HG03378 (cell line): ENCODE data around the gene GALNT12.

Experiments
- ATAC-seq: cut with Tn5 transposase; IDR thresholded peaks from one replicate; pipeline ENCODE4 v1.9.1; 2021; ENCODE audit warnings: mild to moderate bottlenecking, moderate library complexity; ENCODE audit not compliant: unreplicated experiment

The GALNT12 gene

DNA sequence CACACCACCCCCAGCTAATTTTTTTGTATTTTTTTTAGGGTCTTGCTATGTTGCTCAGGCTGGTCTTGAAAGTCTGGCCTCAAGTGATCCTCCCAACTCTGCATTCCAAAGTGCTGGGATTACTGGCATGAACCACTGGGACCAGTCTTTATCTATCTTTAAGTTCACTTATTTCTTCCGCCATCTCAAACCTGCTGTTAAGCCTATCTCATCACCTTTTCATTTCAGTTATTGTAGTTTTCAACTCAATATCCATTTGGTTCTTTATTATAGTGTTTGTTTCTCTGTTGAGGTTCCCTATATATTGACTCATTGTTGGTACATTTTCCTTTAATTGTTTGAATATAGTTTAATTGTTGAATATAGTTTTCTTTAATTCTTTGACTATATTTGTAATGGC lies 48.1 kb downstream of the GALNT12 start:
- ATAC-seq = no peak

DNA sequence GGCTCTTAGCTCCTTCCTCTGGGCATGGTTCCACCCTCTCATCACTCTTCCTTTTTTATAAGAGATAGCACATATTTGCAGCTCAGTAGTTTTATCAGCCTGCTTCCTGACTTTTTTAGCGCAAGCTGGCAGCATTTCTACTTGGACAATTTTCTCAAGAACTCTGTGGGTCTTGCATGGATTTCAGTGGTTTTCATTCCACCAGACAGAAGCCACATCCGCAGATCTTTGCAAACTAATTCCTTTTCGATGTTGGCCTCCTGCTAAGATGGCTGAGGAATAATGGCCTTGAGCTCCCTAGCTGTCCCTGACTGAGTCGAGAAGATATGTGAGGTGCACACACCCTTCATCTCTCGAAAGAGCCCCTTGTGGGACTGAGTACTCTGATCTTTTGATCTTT lies 49.5 kb downstream of the GALNT12 start:
- ATAC-seq = no peak

DNA sequence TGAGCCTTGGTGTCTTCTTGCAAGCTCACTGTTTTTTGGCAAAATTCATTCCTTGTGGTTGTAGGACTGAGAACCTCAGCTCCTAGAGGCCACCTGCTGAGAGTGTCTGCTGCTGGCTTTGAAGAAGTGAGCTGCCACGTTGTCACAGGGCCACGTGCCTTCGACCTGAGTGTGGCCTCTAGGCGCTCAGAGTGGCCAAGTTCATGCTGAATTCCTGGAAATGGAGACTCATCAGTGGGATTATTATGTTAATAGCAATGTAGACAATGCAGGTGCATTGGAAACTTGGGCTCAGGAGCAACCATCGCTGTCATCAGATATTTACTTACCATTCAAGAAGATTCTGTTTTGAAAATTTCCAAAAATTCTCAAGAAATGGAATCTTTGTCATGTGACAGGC lies 52.5 kb downstream of the GALNT12 start:
- no peak for ATAC-seq

DNA sequence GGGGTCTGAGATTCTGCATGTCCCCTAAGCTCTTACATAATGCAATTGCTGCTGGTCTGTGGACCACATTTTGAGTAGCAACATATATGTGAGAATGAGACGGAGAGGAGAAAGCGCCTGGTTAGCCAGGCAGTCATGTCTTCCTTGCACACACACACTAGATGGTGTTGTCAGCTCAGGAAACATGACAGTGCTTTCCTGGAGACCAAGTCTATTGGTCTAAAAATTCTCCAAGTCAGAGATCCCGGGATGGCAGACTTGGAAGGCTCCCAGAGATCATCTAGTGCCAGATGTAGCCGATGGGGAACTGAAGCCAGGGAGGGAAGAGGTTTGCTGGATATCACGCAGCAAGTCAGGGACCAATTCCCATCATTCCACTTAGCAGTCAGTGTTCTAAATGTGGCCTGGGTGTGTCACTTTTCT lies 53.4 kb downstream of the GALNT12 start:
- ATAC-seq = no peak

DNA sequence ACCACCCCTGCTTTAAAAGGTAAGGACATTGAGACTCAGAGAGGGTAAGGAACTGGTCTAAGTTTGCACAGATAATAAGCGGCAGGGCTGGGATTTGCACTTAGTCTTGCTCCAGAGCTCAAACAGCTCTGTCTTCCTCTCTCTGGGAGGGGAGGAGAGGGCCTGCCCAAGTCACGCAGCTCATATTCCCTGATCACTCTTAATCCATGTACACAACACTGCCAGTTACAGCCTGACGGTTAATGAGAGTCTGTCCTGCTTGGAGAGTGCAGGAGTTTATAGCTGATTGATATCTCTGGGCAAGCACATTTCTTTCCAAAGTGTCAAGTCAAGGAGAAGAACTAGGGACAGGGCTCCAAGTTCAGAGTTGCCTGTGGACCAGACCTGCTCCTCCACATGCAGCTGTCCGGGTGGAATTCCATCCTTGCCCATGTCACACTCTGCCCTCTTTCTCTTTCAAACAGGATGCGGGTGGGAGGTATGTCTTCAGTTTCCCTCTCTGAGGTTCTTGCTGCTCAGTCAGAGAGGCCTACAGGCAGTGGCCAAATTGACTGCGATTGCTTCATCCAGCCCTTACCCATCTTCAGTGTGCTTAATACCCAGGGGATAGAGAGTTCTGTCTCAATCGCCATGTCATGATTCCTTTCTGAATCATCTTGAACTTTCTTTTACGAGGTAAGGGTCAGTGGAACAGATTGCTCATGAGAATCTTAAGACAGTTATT lies 54.5 kb downstream of the GALNT12 start:
- ATAC-seq = no peak

DNA sequence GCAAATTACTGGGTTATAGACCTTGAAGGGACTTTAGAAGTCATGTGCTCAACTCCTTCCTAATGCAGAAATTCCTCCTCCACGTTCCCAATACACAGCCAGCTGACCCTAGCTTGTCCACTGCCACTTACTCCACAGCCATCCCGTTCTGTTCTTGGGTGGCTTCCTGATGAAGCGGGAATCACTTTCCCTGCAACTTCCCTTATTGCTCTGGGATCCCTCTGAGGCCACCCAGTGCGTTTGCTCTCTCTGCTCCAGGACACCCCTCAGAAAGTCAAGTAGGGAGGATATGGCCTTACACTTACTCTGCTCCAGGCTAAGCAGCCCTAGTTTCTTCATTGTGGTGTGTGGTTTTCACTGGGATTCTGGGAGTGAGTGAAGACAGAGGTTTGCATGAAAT lies 55.5 kb downstream of the GALNT12 start:
- ATAC-seq = no peak

DNA sequence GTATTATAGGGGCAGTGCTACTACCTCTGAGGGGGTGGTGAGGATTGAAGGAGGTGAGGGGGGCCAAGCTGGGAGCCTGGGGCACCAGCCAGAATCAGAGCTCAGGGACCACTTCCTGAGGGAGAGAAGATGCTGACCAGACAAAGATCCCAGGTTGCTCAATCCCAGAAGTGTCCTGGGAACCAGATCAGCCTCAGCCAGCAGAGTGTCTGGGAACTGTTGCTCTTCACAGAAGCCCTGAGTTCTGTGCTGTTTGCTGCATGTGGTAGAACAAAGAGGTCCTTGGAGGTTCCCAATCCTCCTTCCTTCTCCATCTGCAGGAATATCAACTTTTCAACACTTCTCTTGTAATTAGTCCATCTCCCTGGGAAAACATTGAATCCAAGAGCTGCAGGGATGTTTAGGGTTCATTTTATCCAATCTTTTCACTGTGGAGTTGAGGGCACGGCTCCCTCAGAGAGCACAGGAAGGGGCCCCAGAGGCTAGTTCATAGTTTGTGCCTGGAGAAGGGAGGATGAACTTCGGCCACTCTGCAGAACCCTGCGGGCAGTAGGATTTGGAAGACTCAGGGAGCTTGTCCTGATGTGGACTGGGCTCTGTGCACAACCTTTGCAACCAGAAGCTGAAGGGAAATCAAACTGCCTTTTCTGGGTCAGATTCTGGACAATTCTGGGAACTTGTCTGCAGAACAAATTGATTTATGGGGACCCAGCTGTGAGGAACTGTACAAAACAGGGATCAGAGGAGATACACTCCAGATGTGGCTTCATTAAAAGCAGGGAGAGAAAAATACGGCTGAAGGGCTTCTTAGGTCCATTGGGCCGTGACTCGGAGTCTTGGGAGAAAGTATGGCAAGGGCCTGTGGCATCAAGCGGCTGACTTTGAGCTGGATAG lies 57.1 kb downstream of the GALNT12 start:
- no peak for ATAC-seq

DNA sequence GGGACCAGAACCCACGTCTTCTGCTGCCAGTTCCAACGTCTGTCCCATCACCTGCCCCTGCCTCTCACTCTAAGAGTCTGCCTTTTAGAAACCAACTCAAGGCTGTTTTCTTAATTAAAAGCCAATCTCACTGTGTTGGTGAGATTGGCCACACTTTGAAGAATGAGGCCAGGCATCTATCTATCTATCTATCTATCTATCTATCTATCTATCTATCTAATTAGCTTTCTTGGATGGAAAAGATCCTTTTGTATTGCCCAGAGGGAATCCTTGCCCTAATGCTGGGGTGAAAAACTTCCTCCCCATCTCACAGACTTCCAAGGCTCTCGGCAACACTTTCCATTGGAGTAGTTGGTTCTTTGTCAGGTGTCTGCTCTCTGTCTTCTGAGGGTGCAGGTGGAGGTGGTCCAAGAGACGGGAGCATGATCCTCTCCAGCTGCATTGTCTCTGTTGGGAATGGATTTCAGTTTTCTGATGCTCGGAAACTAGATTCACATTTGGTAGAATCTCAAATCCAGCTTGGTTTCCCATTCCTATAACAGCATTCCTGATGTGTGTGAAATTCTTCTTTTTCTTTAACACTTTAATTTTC lies 57.9 kb downstream of the GALNT12 start:
- no peak for ATAC-seq

DNA sequence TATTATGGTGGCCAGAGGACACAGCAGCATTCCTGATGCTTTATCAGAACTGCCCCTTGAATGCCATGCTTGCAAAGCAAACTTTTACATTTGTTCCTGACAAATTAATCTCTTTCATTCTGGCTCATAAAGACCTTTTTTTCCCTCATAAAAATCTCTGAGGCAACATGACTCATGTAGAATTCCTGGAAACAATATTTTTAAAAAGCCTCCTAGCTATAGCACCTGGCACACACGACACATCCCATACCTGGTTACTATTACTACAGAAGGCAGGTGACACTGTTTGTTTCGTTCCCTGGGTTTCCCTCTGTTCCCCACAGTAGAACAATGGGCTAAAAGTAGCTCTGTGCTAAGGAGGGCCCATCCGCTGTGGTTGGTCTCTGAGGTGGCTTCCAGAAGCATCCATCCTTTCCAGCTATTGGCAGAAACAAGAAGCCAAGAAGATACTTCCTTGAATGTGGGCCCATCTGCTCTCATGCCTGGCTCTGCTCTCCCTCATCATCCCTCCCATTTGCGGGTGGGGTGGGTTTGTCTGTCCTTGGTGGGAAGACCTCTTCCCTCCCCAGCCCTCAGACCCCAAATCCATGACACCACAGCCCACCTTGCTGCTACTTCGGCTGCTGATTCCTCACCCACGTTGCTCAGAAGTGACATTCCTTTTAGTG lies 59.1 kb downstream of the GALNT12 start:
- ATAC-seq = no peak

DNA sequence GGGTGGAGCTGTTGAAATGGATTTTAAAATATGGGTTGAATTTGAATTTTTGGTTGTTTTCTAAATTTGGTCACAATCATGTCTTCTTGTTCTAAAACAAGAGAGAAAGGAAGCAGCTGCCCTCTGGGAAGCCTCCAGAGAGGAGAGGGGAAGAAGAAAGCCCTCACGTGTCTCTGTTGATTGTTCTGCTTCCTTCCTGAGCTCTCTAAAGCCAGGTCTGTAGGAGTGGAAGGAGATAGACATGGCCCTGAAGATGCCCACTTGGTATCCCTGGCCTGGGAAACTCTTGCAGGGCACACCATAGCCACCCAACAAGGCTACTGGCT lies 59.6 kb downstream of the GALNT12 start:
- no peak for ATAC-seq

DNA sequence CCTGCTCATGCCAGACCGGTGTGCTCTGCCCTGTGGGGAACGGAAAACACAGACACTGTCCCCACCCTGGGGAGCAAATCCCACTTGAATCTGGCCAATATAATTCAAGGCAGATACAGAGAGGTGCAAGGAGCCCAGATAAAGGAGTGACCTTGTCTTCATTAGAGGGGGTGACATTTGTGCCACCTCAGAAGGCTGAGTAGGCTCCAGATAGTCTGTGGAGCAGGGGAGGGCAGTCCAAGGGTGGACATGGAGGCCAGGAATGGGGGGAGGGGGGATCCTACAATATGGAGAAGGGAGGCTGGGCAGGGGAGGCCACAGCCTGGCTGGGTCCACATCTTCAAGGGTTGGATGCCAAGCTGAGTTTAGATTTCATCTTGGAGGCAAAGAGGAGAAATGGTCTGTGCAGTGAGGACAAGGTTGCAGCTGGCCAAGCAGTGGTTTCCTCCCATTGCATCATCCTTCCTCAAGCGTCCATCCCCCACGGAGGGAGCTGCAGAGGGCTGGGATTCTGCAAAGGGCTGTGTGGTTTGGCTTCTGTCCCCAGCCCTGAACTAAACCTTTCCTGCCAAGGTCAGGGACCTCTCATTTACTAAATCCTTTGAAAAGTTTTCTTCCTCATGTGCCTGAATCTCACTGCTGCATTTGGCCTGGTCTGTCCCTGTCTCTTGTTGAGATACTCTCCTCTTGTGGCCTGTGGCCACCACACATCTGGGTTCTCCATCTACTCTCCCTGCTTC lies 60.1 kb downstream of the GALNT12 start:
- ATAC-seq = no peak

DNA sequence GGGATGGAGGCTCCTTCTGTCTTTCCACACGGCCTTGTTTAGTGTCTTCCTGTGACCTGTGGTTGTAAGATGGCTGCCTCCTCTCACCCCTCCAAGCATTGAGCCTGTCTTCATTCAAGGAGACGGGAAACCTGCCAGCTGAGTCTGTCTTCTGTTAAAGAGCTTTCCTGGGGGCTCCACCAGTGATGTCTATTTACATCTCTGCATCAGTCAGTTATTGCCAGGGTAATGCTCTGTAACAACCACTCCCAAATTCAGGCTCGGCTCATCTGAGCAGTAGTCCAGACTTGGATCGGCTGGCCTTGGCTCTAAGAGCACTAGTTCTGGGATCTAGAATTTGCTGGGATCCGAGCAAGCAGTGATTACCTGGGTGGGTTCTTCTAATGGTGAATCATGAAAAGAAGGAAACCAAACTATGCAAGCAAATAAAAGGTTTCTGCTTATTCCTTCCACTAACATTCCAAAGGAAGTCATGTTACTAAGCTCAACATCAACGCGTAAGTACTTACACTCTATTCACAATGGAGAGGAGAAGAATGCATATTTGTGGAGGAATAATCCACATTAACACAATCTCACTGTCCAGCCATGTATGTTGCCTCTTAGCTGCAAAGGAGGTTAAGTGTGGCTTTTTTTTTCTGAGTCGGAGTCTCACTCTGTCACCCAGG lies 61.7 kb downstream of the GALNT12 start:
- no peak for ATAC-seq

DNA sequence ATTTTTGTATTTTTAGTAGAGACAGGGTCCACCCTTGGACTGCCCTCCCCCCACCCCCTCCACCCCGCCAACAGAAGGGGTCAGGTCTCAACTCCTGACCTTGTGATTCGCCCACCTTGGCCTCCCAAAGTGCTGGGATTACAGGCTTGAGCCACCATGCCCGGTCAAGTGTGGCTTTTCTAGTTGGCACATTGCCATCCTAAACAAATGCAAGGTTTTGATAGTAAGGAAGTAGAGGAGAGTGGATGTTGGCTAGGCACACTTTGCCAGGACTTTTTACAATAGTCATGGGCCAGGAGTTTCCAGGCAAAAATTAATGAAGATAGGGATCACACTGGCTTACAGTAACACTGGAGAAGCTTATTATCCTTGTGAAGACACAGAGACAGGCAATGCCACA lies 62.4 kb downstream of the GALNT12 start:
- ATAC-seq = no peak

DNA sequence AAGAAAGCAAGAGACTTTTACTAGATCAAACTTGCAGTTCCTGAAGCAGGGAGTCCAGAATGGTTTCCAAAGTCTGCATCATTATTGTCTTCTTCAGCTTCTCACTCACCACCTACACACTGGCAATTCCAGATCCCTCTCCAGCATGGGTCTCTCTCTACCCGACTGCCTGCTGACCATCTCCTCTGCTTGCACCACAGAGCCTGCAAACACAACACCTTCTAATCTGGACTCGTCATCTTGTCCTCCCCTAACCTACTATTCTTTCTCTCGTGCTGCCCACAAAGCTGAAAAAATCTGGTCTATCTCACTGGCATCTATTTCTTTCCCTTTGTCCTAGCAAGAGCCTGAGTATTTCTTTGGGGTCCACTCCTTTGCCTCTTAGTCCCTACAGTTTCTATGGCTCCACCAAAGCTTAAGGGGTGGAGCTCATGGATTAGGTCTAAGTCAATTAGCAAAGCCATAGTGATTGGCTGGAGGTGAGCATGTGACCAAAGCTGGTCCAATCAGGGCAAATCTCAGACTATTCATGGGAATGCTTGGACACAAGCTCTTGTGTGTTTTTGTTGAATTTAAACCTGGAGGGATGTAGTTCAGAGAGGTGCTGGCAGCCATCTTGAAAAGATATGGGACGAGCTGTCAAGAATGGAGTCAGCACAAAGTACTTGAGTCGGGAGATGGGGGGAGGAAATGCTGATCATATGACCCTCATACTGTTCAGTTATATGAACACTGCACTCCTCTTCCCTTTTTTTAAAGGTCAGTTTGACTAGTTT lies 63.5 kb downstream of the GALNT12 start:
- no peak for ATAC-seq

DNA sequence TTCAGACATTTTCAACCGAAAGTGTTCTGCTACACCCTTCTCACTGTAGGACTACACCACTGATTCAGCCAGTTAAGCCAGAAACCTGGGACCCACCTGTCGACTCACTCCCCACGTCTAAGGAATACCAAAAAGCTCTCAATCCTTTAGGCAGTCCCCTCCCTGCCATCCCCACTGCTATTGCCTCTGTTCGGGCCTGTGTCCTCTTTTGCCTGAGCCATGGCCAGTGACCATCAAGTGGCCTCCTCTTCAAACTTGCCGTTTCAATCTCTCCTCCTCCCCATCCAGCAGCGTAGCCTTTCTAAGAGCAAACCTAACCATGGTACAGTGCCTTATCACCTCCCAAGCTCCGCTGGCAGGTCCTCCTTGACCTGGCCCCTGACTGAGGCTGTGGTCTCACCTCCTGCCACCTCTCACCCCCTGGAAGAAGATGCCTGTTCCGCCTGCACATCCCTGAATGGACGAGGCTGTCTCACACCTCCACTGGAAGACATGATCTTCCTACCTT lies 64.1 kb downstream of the GALNT12 start:
- ATAC-seq = no peak

DNA sequence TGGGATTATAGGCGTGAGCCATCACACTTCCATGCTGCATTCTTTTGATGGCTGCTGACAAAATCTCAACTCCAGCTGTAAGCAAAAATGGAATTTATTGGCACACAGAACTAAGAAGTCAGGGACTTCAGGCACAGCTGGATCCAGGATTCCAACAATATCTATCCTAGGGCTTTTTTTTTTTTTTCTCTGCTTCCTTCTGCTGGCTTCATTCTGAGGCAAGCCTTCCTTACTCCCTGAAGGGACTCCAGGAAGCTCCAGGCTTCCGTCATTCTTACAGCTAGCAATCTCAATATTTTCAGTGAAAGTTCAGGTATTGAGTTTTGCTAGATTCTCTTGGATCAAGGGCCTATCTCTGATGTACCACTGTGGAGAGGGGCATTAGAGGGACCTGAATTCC lies 66.1 kb downstream of the GALNT12 start:
- ATAC-seq = no peak

DNA sequence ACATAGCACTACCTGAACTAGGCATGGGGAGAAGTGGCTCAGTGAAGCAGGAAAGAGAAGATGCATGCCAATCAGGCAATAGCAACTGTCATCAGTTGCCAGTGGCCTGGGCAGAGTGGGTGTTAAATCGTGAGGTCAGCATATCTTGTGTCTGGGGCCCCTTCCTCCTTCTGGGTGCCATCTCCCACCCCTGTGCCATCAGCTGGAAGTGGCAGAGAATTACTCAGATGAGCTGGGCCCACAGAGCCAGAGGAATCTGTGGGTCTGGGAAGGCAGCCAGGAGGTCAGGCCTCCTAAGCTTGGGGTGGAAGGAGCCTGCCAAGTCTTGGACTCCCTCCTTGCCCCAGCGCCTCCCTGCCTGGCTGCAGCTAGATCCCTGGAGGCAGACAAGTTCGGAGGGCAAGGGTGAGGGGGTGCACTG lies 66.5 kb downstream of the GALNT12 start:
- no peak for ATAC-seq

DNA sequence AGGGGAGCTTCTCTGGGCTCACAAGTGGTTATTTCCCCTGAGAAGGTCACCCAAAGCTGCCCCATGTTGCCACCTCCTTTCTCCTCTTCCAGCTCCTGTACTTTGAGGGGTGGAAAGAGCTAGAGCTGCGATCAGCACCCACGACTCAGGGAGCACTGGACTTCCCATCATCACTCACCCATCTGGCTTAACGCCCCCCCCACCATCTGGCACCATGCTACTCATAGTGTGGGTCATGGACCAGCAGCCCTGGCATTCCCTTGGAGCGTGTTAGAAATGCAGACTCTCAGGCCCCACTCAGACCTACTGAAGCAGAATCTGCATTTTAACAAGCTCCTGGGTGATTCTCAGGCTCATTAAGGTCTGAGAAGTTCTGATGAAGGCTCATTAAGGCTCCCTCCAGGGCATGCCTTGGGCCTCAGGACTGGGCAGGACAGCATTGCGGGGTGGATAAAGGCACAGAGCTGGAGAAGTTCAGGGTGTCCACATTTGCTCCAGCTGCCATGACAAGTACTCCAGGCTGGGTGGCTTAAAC lies 67.3 kb downstream of the GALNT12 start:
- no peak for ATAC-seq

DNA sequence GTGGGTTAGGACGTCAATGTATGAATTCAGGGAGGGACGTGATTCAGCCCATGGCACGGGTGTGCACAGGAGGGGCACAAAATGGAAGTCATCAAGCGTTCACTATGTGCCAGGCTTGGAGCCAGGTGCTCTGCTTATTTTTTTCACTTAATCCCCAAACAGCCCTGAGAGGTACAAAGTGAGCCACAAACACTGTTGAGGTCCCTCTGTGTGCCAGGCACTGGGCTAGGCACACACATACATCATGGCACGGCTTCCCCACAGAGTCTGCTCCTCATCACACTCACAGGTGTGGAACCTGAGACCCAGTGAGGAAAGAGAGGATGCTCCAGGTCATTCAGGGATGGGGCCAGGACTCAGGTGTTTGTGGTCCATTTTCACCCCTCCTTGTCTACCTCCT lies 68.1 kb downstream of the GALNT12 start:
- ATAC-seq = no peak
